8988T (cell line): ENCODE data around the gene HNRNPLL.
"Not testable (repeated sequence)": the region's sequence is repeated elsewhere in the genome, so short reads cannot be mapped to it uniquely, and the experiment has no call there.

Experiments
- DNase-seq: peaks from one replicate; pipeline ENCODE4 v3.0.0; 2011

HNRNPLL gene

GRCh38 chr2:38617301-38617700, 14.6 kb upstream of the HNRNPLL start:
- no peak for DNase-seq

GRCh38 chr2:38615237-38615636, 12.5 kb upstream of the HNRNPLL start:
- DNase-seq = no peak

GRCh38 chr2:38613849-38614213, 11.1 kb upstream of the HNRNPLL start:
- no peak for DNase-seq

GRCh38 chr2:38613126-38613848, 10.6 kb upstream of the HNRNPLL start:
- no peak for DNase-seq

- no peak for DNase-seq
These were observed 8.4 kb upstream of the HNRNPLL start for GRCh38 chr2:38610851-38611801.

GRCh38 chr2:38609246-38609645, 6.5 kb upstream of the HNRNPLL start:
- DNase-seq = not testable (repeated sequence)

GRCh38 chr2:38608755-38609154, 6.0 kb upstream of the HNRNPLL start:
- DNase-seq = no peak

GRCh38 chr2:38605298-38605830, 2.6 kb upstream of the HNRNPLL start:
- DNase-seq = no peak

GRCh38 chr2:38603402-38604290, 918 bp upstream of the HNRNPLL start:
- peak; percentile 49 for DNase-seq

- DNase-seq = no peak
These were observed 494 bp downstream of the HNRNPLL start for GRCh38 chr2:38602136-38602731.

- DNase-seq = no peak
These were observed 1.1 kb downstream of the HNRNPLL start for GRCh38 chr2:38601463-38602135.

- no peak for DNase-seq
These were observed 1.7 kb downstream of the HNRNPLL start for GRCh38 chr2:38600921-38601455.

GRCh38 chr2:38600242-38600891, 2.4 kb downstream of the HNRNPLL start:
- DNase-seq = no peak

GRCh38 chr2:38599706-38600105, 3.0 kb downstream of the HNRNPLL start:
- no peak for DNase-seq

GRCh38 chr2:38598991-38599295, 3.8 kb downstream of the HNRNPLL start:
- DNase-seq = no peak

- no peak for DNase-seq
These were observed 4.3 kb downstream of the HNRNPLL start for GRCh38 chr2:38598200-38598990.

- DNase-seq = no peak
These were observed 5.6 kb downstream of the HNRNPLL start for GRCh38 chr2:38597115-38597514.

GRCh38 chr2:38596229-38596628, 6.5 kb downstream of the HNRNPLL start:
- no peak for DNase-seq

- DNase-seq = no peak
These were observed 9.8 kb downstream of the HNRNPLL start for GRCh38 chr2:38592951-38593350.

GRCh38 chr2:38591152-38591551, 11.6 kb downstream of the HNRNPLL start:
- DNase-seq = no peak
